Aorta (tissue), 5 donors: ENCODE data around the gene ANKMY1. TPM values are rescaled to one million over a fixed set of nuclear protein-coding genes. Genes with fewer than 3 reads are reported as not detected.
"Not testable (repeated sequence)": the region's sequence is repeated elsewhere in the genome, so short reads cannot be mapped to it uniquely, and the experiment has no call there.

Experiments used
- ATAC-seq: fragments of 200-7000 bp; cut with Tn5 transposase; one replicate; pipeline ENCODE4 v1.9.1; 2022; ENCODE audit warnings: moderate library complexity; ENCODE audit not compliant: low FRiP score
- DNase-seq, 2 donors: peaks; one replicate each; pipeline ENCODE4 v3.0.0-alpha.2; 2020
- H3K27ac ChIP-seq, 2 donors: one replicate each; pipeline ENCODE4 v1.5.1; 2013; ENCODE audit warnings: low read length in 2 of 2, mild to moderate bottlenecking in 2 of 2, moderate library complexity in 2 of 2, control low read depth in 1 of 2, inconsistent platforms in 1 of 2, low read depth in 1 of 2
- H3K27me3 ChIP-seq, 2 donors: one replicate each; pipeline ENCODE4 v1.6.1; 2013; ENCODE audit warnings: control low read depth in 1 of 2, low read length in 1 of 2, mild to moderate bottlenecking in 1 of 2, moderate library complexity in 1 of 2; ENCODE audit not compliant: insufficient read depth in 2 of 2, control insufficient read depth in 1 of 2
- H3K36me3 ChIP-seq, 2 donors: one replicate each; pipeline ENCODE4 v1.6.1; 2013; ENCODE audit warnings: control low read depth in 1 of 2, low read length in 1 of 2, mild to moderate bottlenecking in 1 of 2; ENCODE audit not compliant: insufficient read depth in 2 of 2, control insufficient read depth in 1 of 2
- H3K4me1 ChIP-seq, 2 donors: one replicate each; pipeline ENCODE4 v1.6.1; 2013; ENCODE audit warnings: low read length in 2 of 2, control low read depth in 1 of 2, mild to moderate bottlenecking in 1 of 2, moderate library complexity in 1 of 2; ENCODE audit not compliant: insufficient read depth in 2 of 2, control insufficient read depth in 1 of 2
- H3K4me3 ChIP-seq, 2 donors: one replicate each; pipeline ENCODE4 v1.5.1; 2013; ENCODE audit warnings: low read length in 2 of 2, control low read depth in 1 of 2, mild to moderate bottlenecking in 1 of 2
- H3K9me3 ChIP-seq: one replicate; pipeline ENCODE4 v1.6.1; 2013; ENCODE audit warnings: mild to moderate bottlenecking, low read length; ENCODE audit not compliant: control insufficient read depth
- WGBS, 2 donors: extraction: QIAGEN DNeasy Blood & Tissue Kit; methylation state at CpG; one replicate each; pipeline ENCODE4 v1.1.7; 2013; 5-methylcytosine and 5-hydroxymethylcytosine counted together
- intact Hi-C, 2 donors: fragments of 100-400 bp; cut with DNase I; formaldehyde crosslinking; loops; one replicate each; pipeline versions ENCODE4 v1.14.2 to v1.15.0; 2022
- polyA plus RNA-seq, 2 donors: library from polyadenylated mRNA; stranded (reverse); fragments of 200-250 nt; gene quantifications; one replicate each; pipeline ENCODE4 v1.2.3, GENCODE V29; 2013
- total RNA-seq, 2 donors: library from RNA; stranded (reverse); fragmentation: NEBNext Ultra II Directional; extraction: Animal tissue kit (Norgen Biotek cat#: 25700); gene quantifications; one replicate each; pipeline ENCODE4 v1.2.1, GENCODE V29; 2021
- donor health status: healthy with polysubstance abuse.
- donor health status: Bipolar disorder and iron deficiency.
- donor health status: DM: no; HTN: no; CAD: no.
- donor health status: DM: no; HTN: no; CAD: no.
- donor health status: DM: yes; HTN: yes; CAD: no.

The ANKMY1 gene
- total and polyA plus RNA-seq, 4 donors: 6.2 to 22.0 (median 8.5) TPM

DNA sequence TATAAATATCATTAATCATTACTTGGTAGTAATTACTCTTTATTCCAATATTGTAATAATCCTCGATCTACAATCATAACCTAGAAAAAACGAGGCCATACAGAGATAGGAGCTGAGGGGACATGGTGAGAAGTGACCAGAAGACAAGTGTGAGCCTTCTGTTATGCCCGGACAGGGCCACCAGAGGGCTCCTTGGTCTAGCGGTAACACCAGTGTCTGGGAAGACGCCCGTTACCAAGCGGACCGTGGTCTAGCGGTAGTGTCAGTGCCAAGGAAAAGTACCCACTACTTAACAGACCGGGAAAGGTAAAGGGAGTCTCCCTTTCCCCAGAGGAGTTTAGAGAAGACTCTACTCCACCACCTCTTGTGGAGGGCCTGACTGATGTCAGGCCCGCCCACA lies 62.8 kb downstream of the ANKMY1 start:
- intact Hi-C loops, H3K9me3 ChIP-seq, DNase-seq, H3K36me3 ChIP-seq, H3K27ac ChIP-seq, ATAC-seq, H3K4me3 ChIP-seq, H3K4me1 ChIP-seq, H3K27me3 ChIP-seq: not testable (repeated sequence)
- 57 to 66% methylated on average over 11 of the region's 11 CpGs for WGBS, 2 donors

- ATAC-seq: no peak
- Histone ChIP-seq H3K27ac (no peak overlapping the region), H3K27me3 (no peaks in the 10 kb centered on the region), H3K4me3 (no peak overlapping the region), H3K9me3 (no peaks in the 10 kb centered on the region), H3K36me3 (no peaks in the 10 kb centered on the region), H3K4me1 (no peaks in the 10 kb centered on the region)
- 95 to 97% methylated on average over 1 of the region's 1 CpG for WGBS, 2 donors
- DNase-seq: no peak
- intact Hi-C loops: no loop called here
Observed at GRCh38 chr2:240494194-240494793, 63.5 kb downstream of the ANKMY1 start.

- 71 to 84% methylated on average over 2 of the region's 2 CpGs for WGBS, 2 donors
- DNase-seq (no peak), ATAC-seq (no peak)
- no peak overlapping the region for H3K27ac ChIP-seq
- H3K4me3 ChIP-seq: no peak overlapping the region
- no peaks in the 10 kb centered on the region for H3K4me1 ChIP-seq
- H3K36me3 ChIP-seq: no peaks in the 10 kb centered on the region
- intact Hi-C loops: no loop called here
- H3K9me3 ChIP-seq: no peaks in the 10 kb centered on the region
- no peaks in the 10 kb centered on the region for H3K27me3 ChIP-seq
Observed at GRCh38 chr2:240491483-240491882, 66.3 kb downstream of the ANKMY1 start.

DNA sequence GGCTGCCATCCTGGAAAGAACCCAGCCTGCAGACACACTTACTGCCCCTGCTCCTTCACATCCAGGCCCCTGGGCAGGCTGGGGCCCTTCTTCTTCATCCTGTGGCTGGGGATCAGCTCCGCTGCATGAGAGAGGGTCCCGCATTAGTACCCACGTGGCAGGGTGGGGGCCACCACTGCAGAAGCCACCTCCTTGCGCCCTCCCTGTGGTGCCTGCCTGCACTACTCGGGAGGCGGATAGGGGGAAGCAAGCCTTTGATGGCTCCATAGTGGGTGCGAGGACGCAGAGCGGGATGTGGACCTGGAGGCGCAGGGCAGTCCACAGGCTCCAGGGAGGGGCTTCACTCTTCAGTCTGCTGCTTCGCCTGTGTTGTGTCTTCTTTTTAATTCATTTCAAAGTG lies 75.6 kb downstream of the ANKMY1 start:
- H3K4me1 ChIP-seq: no peaks in the 10 kb centered on the region
- WGBS, 2 donors: 91 to 94% methylated on average over 11 of the region's 11 CpGs
- peak; percentile 34 for ATAC-seq
- H3K36me3 ChIP-seq: no peaks in the 10 kb centered on the region
- H3K9me3 ChIP-seq: no peaks in the 10 kb centered on the region
- H3K27me3 ChIP-seq: no peaks in the 10 kb centered on the region
- DNase-seq: peak in 1 of 2 donors; percentile 71
- no peak overlapping the region for H3K27ac ChIP-seq
- no peak overlapping the region for H3K4me3 ChIP-seq
- intact Hi-C loops: no loop called here

DNA sequence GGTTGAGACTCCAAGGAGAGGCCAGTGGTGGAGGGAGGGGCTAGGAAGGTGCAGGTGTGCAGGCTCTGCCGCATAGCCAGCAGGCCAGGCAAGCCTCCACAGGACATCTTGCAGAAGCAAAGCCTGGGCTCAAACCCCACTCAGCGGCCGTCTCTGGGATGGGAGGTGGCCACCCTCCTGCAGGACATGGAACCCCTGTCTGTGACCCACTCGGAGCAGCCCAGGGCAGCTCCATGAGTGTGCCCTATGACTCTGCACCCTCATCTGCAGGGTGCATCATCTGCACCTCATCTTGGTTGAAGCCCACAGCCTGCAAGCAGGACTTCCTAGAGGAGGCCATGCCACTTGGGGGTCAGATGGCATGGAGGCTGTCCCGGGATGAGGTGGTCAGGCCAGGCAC lies 76.1 kb downstream of the ANKMY1 start:
- no peaks in the 10 kb centered on the region for H3K4me1 ChIP-seq
- H3K9me3 ChIP-seq: no peaks in the 10 kb centered on the region
- no peak overlapping the region for H3K4me3 ChIP-seq
- H3K27ac ChIP-seq: no peak overlapping the region
- intact Hi-C loops: no loop called here
- H3K27me3 ChIP-seq: no peaks in the 10 kb centered on the region
- DNase-seq: peak in 1 of 2 donors; percentile 69
- no peaks in the 10 kb centered on the region for H3K36me3 ChIP-seq
- peak; percentile 13 for ATAC-seq
- WGBS, 2 donors: 92% methylated on average over 5 of the region's 5 CpGs

DNA sequence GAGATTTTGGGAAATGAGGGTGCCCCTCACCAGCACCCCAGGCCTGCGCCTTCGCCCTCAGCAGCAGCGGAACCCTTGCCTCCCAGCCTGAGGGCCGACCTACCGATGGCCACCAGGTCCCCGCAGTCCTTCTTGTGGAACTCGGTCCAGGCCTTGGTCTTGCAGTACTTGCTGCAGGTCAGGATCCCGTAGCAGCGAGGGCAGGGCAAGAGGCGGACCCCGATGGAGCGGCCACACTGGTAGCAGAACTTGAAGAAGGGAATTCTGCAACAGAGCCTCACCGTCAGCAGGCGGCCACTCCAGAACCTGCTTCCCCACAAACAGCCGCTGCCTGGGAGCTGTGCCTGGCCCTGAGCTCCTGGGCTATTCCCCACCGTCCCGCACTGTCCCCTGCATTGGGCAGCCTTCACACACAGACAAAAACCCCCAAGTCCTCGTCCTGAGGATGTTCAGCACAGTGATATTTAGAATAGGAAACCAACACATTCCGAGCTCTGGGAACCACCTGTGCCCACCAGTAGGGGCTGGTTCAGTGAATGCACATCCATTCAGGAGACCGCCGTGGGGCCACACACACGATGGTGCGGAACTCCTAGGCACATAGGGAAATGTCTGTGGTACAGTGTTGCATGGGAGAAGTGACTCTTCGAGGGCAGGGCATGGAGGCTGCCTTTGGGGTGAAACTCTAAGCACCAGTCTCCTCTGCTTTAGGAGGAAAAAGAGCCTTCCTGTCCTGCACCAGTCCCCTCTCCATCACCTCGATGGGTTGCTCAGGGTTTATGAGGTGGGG lies 76.8 kb downstream of the ANKMY1 start:
- intact Hi-C loops: no loop called here
- 93 to 95% methylated on average over 25 of the region's 25 CpGs for WGBS, 2 donors

DNA sequence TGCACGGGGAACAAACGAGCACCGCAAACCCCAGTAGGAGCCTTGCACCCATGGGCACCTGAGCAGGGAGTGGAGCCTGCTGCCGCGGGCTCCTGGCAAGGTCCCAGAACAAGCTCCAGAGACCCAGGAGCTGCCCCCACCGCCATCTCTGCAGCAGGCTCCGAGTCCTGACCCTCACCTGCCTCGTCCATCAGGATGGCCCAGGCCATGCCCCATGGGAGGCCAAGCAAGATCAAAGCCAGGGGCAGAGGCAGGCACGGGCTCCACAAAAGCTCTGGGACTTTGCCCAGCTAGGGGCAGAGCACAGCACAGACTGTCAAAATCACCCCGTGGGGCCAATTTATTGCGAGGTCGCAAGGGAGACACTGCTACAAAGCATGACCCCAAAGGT lies 78.7 kb downstream of the ANKMY1 start:
- H3K27ac ChIP-seq: no peak overlapping the region
- DNase-seq: peak; percentile 34 to 63
- intact Hi-C loops: no loop called here
- H3K36me3 ChIP-seq: no peaks in the 10 kb centered on the region
- no peaks in the 10 kb centered on the region for H3K4me1 ChIP-seq
- no peaks in the 10 kb centered on the region for H3K9me3 ChIP-seq
- no peak overlapping the region for H3K4me3 ChIP-seq
- H3K27me3 ChIP-seq: no peaks in the 10 kb centered on the region
- no peak for ATAC-seq
- 81 to 84% methylated on average over 12 of the region's 12 CpGs for WGBS, 2 donors

More for the DNA sequence above, 76.8 kb downstream of the ANKMY1 start:
- DNase-seq (peak in 1 of 2 donors; percentile 60), ATAC-seq (no peak)
- H3K27ac ChIP-seq: no peak overlapping the region
- H3K4me1 ChIP-seq: no peaks in the 10 kb centered on the region
- no peaks in the 10 kb centered on the region for H3K9me3 ChIP-seq
- no peak overlapping the region for H3K4me3 ChIP-seq
- no peaks in the 10 kb centered on the region for H3K36me3 ChIP-seq
- H3K27me3 ChIP-seq: no peaks in the 10 kb centered on the region

GRCh38 chr2:240478346-240479110 lies 79.3 kb downstream of the ANKMY1 start:
- H3K4me3 ChIP-seq: no peak overlapping the region
- WGBS, 2 donors: 91 to 94% methylated on average over 21 of the region's 21 CpGs
- H3K36me3 ChIP-seq: no peaks in the 10 kb centered on the region
- H3K27ac ChIP-seq: no peak overlapping the region
- H3K9me3 ChIP-seq: no peaks in the 10 kb centered on the region
- intact Hi-C loops: no loop called here
- peak; percentile 37 to 48 for DNase-seq
- ATAC-seq: no peak
- H3K4me1 ChIP-seq: no peaks in the 10 kb centered on the region
- H3K27me3 ChIP-seq: no peaks in the 10 kb centered on the region
